Measurements from ENCODE around the gene PRAC2.

DNA sequence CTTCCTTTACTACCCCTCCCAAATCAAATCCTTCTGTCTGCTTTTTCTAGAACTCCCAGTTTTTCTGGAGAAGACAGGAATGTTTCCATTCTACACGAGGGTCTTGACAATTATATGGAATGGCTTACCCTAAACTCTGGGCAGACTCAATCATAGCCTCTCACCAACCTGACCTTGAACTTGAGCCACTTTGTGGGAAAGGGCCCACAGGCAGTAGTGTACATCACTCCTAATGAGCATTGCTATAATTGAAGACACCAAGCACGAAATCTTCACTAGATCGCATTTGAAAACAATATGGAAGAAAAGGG, 7.2 kb downstream of the PRAC2 start:
- TF ChIP-seq, protein P1, sequence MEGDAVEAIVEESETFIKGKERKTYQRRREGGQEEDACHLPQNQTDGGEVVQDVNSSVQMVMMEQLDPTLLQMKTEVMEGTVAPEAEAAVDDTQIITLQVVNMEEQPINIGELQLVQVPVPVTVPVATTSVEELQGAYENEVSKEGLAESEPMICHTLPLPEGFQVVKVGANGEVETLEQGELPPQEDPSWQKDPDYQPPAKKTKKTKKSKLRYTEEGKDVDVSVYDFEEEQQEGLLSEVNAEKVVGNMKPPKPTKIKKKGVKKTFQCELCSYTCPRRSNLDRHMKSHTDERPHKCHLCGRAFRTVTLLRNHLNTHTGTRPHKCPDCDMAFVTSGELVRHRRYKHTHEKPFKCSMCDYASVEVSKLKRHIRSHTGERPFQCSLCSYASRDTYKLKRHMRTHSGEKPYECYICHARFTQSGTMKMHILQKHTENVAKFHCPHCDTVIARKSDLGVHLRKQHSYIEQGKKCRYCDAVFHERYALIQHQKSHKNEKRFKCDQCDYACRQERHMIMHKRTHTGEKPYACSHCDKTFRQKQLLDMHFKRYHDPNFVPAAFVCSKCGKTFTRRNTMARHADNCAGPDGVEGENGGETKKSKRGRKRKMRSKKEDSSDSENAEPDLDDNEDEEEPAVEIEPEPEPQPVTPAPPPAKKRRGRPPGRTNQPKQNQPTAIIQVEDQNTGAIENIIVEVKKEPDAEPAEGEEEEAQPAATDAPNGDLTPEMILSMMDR (conservative IDR thresholded peaks at IDR 0.05; ENCODE audit: low read depth, low read length), result no peak
- TF ChIP-seq EZH2phosphoT487 (IDR thresholded peaks at IDR 0.05; ENCODE audit: borderline replicate concordance, low read length), result no peak
